MM.1S (cell line): ENCODE data around the gene LNX1.

Experiments
- DNase-seq: peaks from one replicate; pipeline ENCODE4 v3.0.0-alpha.2; 2015
- H2AFZ ChIP-seq: fragments of 300-600 bp; sonication (generic); 2 replicates; pipeline ENCODE4 v1.6.0; 2016; ENCODE audit warnings: antibody characterized with exemption, low read length
- H3F3A ChIP-seq: fragments of 300-600 bp; sonication (generic); 2 replicates; pipeline ENCODE4 v1.6.1; 2016; ENCODE audit warnings: mild to moderate bottlenecking, antibody characterized with exemption, low read length, moderate library complexity, mixed read lengths; ENCODE audit not compliant: insufficient read depth
- H3K27ac ChIP-seq: fragments of 300-600 bp; sonication (generic); 2 replicates; pipeline ENCODE4 v1.5.1; 2016; ENCODE audit warnings: mild to moderate bottlenecking, low read length
- H3K27me3 ChIP-seq: fragments of 300-600 bp; sonication (generic); replicated peaks from 2 replicates; pipeline ENCODE4 v1.6.0; 2016; ENCODE audit warnings: low read length; ENCODE audit not compliant: insufficient read depth
- H3K36me3 ChIP-seq: fragments of 300-600 bp; sonication (generic); replicated peaks from 2 replicates; pipeline ENCODE4 v1.6.1; 2016; ENCODE audit warnings: mild to moderate bottlenecking, low read length, mixed read lengths; ENCODE audit not compliant: insufficient read depth
- H3K4me1 ChIP-seq: fragments of 300-600 bp; sonication (generic); 2 replicates; pipeline ENCODE4 v1.6.1; 2016; ENCODE audit warnings: low read length, mixed read lengths
- H3K4me2 ChIP-seq: fragments of 300-600 bp; sonication (generic); 2 replicates; pipeline ENCODE4 v1.6.0; 2016; ENCODE audit warnings: low read depth, low read length
- H3K4me3 ChIP-seq: fragments of 300-600 bp; sonication (generic); 2 replicates; pipeline ENCODE4 v1.5.1; 2016; ENCODE audit warnings: low read length, mixed read lengths
- H3K79me2 ChIP-seq: fragments of 300-600 bp; sonication (generic); 2 replicates; pipeline ENCODE4 v1.6.1; 2016; ENCODE audit warnings: mixed run types, low read length, mixed read lengths
- H3K9ac ChIP-seq: fragments of 300-600 bp; sonication (generic); 2 replicates; pipeline ENCODE4 v1.6.1; 2016; ENCODE audit warnings: low read length, mixed read lengths
- H3K9me2 ChIP-seq: fragments of 300-600 bp; sonication (generic); replicated peaks from 2 replicates; pipeline ENCODE4 v1.6.1; 2016; ENCODE audit warnings: mild to moderate bottlenecking, low read length, mixed read lengths; ENCODE audit not compliant: insufficient read depth
- H3K9me3 ChIP-seq: fragments of 300-600 bp; sonication (generic); replicated peaks from 2 replicates; pipeline ENCODE4 v1.6.1; 2016; ENCODE audit warnings: mild to moderate bottlenecking, low read length, mixed read lengths; ENCODE audit not compliant: insufficient read depth
- H4K20me1 ChIP-seq: fragments of 300-600 bp; sonication (generic); 2 replicates; pipeline ENCODE4 v1.6.1; 2016; ENCODE audit warnings: mild to moderate bottlenecking, low read length, moderate library complexity, mixed read lengths; ENCODE audit not compliant: insufficient read depth
- CTCF ChIP-seq: fragments of 300-600 bp; sonication (generic); IDR thresholded peaks from 2 replicates; pipeline ENCODE4 v1.5.1; 2016; ENCODE audit warnings: antibody characterized with exemption, low read length, mixed read lengths
- EZH2 ChIP-seq: fragments of 300-600 bp; sonication (generic); optimal IDR thresholded peaks from 2 replicates; pipeline ENCODE3; 2017; ENCODE audit warnings: low read depth, mild to moderate bottlenecking, antibody characterized with exemption, low read length, mixed read lengths
- EZH2phosphoT487 ChIP-seq: fragments of 300-600 bp; sonication (generic); IDR thresholded peaks from 2 replicates; pipeline ENCODE4 v1.6.1; 2018; ENCODE audit warnings: antibody characterized with exemption, low read length

The LNX1 gene

GRCh38 chr4:53520116-53520515, 71.2 kb downstream of the LNX1 start:
- no peaks in the 10 kb centered on the region for H3K36me3 ChIP-seq
- TF ChIP-seq CTCF (no peak), EZH2phosphoT487 (no peak), EZH2 (no peak)
- H3K9me3 ChIP-seq = no peaks in the 10 kb centered on the region
- H3F3A ChIP-seq = no peaks in the 10 kb centered on the region
- no peak overlapping the region for H2AFZ ChIP-seq
- no peak for DNase-seq
- H3K4me1 ChIP-seq = no peaks in the 10 kb centered on the region
- H3K9ac ChIP-seq = no peak overlapping the region
- no peaks in the 10 kb centered on the region for H4K20me1 ChIP-seq
- H3K4me2 ChIP-seq = no peak overlapping the region
- H3K79me2 ChIP-seq = no peaks in the 10 kb centered on the region
- no peaks in the 10 kb centered on the region for H3K27me3 ChIP-seq
- no peak overlapping the region for H3K27ac ChIP-seq
- no peaks in the 10 kb centered on the region for H3K9me2 ChIP-seq
- no peak overlapping the region for H3K4me3 ChIP-seq

- no peak overlapping the region for H3K9ac ChIP-seq
- H3K27ac ChIP-seq = no peak overlapping the region
- DNase-seq = no peak
- H3K36me3 ChIP-seq = no peaks in the 10 kb centered on the region
- no peak overlapping the region for H3K4me3 ChIP-seq
- no peak overlapping the region for H2AFZ ChIP-seq
- H3K27me3 ChIP-seq = no peaks in the 10 kb centered on the region
- H3K4me2 ChIP-seq = no peak overlapping the region
- H3K9me2 ChIP-seq = no peaks in the 10 kb centered on the region
- H3K79me2 ChIP-seq = no peaks in the 10 kb centered on the region
- H3K9me3 ChIP-seq = no peaks in the 10 kb centered on the region
- H3K4me1 ChIP-seq = no peaks in the 10 kb centered on the region
- no peaks in the 10 kb centered on the region for H4K20me1 ChIP-seq
- TF ChIP-seq EZH2phosphoT487 (no peak), EZH2 (no peak), CTCF (no peak)
- no peaks in the 10 kb centered on the region for H3F3A ChIP-seq
These were observed 72.5 kb downstream of the LNX1 start for GRCh38 chr4:53518807-53519206.

GRCh38 chr4:53515076-53515475, 76.2 kb downstream of the LNX1 start:
- no peak for DNase-seq
- Histone ChIP-seq H3K27me3 (no peaks in the 10 kb centered on the region), H3K4me1 (no peaks in the 10 kb centered on the region), H3K9me3 (no peaks in the 10 kb centered on the region), H3K9me2 (no peaks in the 10 kb centered on the region), H3K79me2 (no peaks in the 10 kb centered on the region), H3K9ac (no peak overlapping the region), H2AFZ (no peak overlapping the region), H3K4me3 (no peak overlapping the region), H3K36me3 (no peaks in the 10 kb centered on the region), H3K4me2 (no peak overlapping the region), H4K20me1 (no peaks in the 10 kb centered on the region), H3K27ac (no peak overlapping the region), H3F3A (no peaks in the 10 kb centered on the region)
- no peak for TF ChIP-seq EZH2phosphoT487
- TF ChIP-seq CTCF = no peak
- TF ChIP-seq EZH2 = no peak
